Stimulated activated naive B cell treated with anti-CD40 and anti-IgM and Interleukin-4, amounts not matched to agents 10 μg/mL and 1 μg/mL and 100 μg/mL, for 72 hours (primary cell): ENCODE results near the gene GTPBP10.

Experiments used
- ATAC-seq, 2 donors: fragments of 150-1000 bp; cut with Tn5 transposase; replicated peaks; 2 replicates each; pipeline ENCODE4 v1.10.0; 2021; ENCODE audit warnings: moderate library complexity in 1 of 2
- DNase-seq: peaks from one replicate; pipeline ENCODE4 v3.0.0; 2021
- H3K27ac Mint-ChIP-seq: one replicate; pipeline ENCODE4 v1.8.0; 2022; ENCODE audit warnings: mild to moderate bottlenecking, mixed read lengths
- H3K27me3 Mint-ChIP-seq, 2 donors: one replicate each; pipeline ENCODE4 v1.8.0; 2022; ENCODE audit warnings: mixed read lengths in 2 of 2
- H3K36me3 Mint-ChIP-seq, 2 donors: one replicate each; pipeline ENCODE4 v1.8.0; 2022; ENCODE audit warnings: mixed read lengths in 2 of 2, mild to moderate bottlenecking in 1 of 2
- H3K4me1 Mint-ChIP-seq, 2 donors: one replicate each; pipeline ENCODE4 v1.8.0; 2022; ENCODE audit warnings: mixed read lengths in 2 of 2, mild to moderate bottlenecking in 1 of 2
- H3K4me3 Mint-ChIP-seq, 2 donors: one replicate each; pipeline ENCODE4 v1.8.0; 2022; ENCODE audit warnings: mild to moderate bottlenecking in 2 of 2, mixed read lengths in 2 of 2, moderate library complexity in 1 of 2
- H3K9me3 Mint-ChIP-seq, 2 donors: one replicate each; pipeline ENCODE4 v1.8.0; 2022; ENCODE audit warnings: mixed read lengths in 2 of 2, mild to moderate bottlenecking in 1 of 2

GTPBP10 gene

DNA sequence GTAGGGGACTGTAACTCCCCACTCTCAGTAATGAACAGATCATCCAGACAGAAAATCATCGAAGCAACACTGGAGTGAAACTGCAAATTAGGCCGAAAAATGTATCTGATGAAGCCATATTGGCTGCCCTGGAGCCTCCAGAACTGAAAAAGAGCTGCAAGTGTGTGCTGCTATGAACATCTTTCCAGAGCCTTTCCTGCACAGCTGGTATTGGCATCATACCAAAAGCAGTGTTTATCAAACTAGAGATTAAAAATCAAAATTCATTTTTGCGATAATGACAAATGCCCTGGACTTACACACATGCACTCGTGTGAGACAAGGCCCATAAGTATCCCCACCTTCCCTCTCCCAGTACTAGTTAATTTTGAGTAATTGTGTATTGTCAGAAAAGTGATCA is 49.9 kb downstream of the GTPBP10 start:
- Mint-ChIP-seq H3K9me3 (peaks cover 20 to 29% of the 10 kb centered on the region in 2 donors), H3K36me3 (peaks cover 7 to 34% of the 10 kb centered on the region in 2 donors), H3K27me3 (no peaks in the 10 kb centered on the region), H3K27ac (no peak overlapping the region), H3K4me1 (no peaks in the 10 kb centered on the region), H3K4me3 (no peak overlapping the region)
- ATAC-seq (no peak), DNase-seq (no peak)

DNA sequence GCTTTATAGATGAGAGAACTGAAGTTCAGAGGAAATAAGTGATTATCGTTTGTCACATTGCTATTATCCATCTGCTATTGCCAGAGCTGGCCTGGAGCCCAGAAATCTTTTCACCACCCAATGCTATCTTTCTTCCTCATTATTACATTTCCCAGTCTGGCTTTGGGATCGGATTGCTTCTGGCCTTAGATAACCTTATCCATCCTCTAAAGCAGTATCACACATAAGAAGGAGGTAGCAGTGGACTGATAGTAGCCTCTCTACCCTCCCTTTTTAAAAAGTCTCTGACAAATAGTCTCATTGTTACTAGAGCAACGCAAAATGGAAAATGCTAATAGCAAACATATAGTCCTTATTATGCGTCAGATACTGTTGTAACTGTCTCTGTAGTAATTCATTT is 55.5 kb downstream of the GTPBP10 start:
- Mint-ChIP-seq H3K4me1 (peaks cover 3 to 5% of the 10 kb centered on the region in 2 donors), H3K27me3 (no peaks in the 10 kb centered on the region), H3K36me3 (peaks cover 0 to 15% of the 10 kb centered on the region in 2 donors), H3K27ac (no peak overlapping the region), H3K4me3 (no peak overlapping the region), H3K9me3 (peaks cover 11 to 15% of the 10 kb centered on the region in 2 donors)
- DNase-seq (no peak), ATAC-seq (no peak)

GRCh38 chr7:90402785-90403173 is 56.3 kb downstream of the GTPBP10 start:
- Mint-ChIP-seq H3K9me3 (peaks cover 9 to 15% of the 10 kb centered on the region in 2 donors), H3K36me3 (peaks cover 5 to 23% of the 10 kb centered on the region in 2 donors), H3K4me1 (peaks cover 3 to 5% of the 10 kb centered on the region in 2 donors), H3K27ac (peak overlapping the region; percentile 99), H3K4me3 (peak overlapping the region; percentile 91 to 99), H3K27me3 (no peaks in the 10 kb centered on the region)
- ATAC-seq (no peak), DNase-seq (no peak)

- peak within 1 kb of the TSS; percentile 99 for H3K27ac Mint-ChIP-seq
- H3K4me1 Mint-ChIP-seq: peaks cover 3 to 5% of the 10 kb centered on the region in 2 donors
- no peaks in the 10 kb centered on the region for H3K27me3 Mint-ChIP-seq
- peak within 1 kb of the TSS; percentile 91 to 99 for H3K4me3 Mint-ChIP-seq
- DNase-seq: peak; percentile 84
- peak; percentile 98 for ATAC-seq
- H3K36me3 Mint-ChIP-seq: peaks cover 6 to 22% of the 10 kb centered on the region in 2 donors
- H3K9me3 Mint-ChIP-seq: peaks cover 6 to 10% of the 10 kb centered on the region in 2 donors
These were observed 56.9 kb downstream of the GTPBP10 start, which contains the start of gene CLDN12 for GRCh38 chr7:90403174-90404113. CLDN12 (plus strand) TSS chr7:90403461; CDS start chr7:90412677, 9,216 bp downstream.

DNA sequence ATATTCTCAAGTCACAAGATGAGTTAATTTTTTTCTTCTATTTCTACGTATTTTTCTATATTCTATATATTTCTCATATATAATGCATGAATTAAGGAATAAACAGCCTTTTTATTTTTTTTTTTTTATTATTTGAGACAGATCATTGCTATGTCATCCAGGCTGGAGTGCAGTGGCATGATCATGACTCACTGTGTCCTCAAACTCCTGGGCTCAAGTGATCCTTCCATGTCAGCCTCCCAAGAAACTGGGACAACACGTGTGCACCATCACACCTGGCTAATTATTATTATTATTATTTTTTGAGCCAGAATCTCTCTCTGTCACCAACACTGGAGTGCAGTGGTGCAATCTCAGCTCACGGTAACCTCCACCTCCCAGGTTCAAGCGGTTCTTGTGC is 58.3 kb downstream of the GTPBP10 start:
- H3K9me3 Mint-ChIP-seq: peaks cover 3 to 5% of the 10 kb centered on the region in 2 donors
- peak overlapping the region; percentile 91 to 99 for H3K4me3 Mint-ChIP-seq
- H3K27ac Mint-ChIP-seq: no peak overlapping the region
- ATAC-seq: no peak
- no peaks in the 10 kb centered on the region for H3K27me3 Mint-ChIP-seq
- H3K36me3 Mint-ChIP-seq: peaks cover 9 to 22% of the 10 kb centered on the region in 2 donors
- H3K4me1 Mint-ChIP-seq: peaks cover 3 to 5% of the 10 kb centered on the region in 2 donors
- DNase-seq: no peak

DNA sequence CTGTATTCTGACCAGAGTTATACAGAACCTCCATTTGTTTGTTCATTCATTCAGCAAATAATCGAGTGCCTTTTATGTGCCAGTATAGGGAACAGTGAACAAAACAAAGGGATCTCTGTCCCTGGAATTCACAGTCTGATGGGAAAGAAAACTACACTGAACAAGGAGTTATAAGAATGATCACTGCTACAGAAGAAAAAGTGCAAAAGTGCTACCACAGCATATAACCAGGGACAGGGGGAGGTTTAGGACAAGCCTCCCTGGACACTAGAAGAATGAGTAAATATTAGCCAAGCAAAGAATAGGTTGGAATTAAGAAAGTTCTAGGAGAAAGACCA is 60.9 kb downstream of the GTPBP10 start:
- H3K4me3 Mint-ChIP-seq: no peak overlapping the region
- H3K27me3 Mint-ChIP-seq: no peaks in the 10 kb centered on the region
- no peaks in the 10 kb centered on the region for H3K9me3 Mint-ChIP-seq
- DNase-seq (no peak), ATAC-seq (no peak)
- H3K27ac Mint-ChIP-seq: no peak overlapping the region
- H3K4me1 Mint-ChIP-seq: peaks cover 3 to 5% of the 10 kb centered on the region in 2 donors
- H3K36me3 Mint-ChIP-seq: peaks cover 10 to 29% of the 10 kb centered on the region in 2 donors

GRCh38 chr7:90408142-90408541 is 61.6 kb downstream of the GTPBP10 start:
- Mint-ChIP-seq H3K9me3 (no peaks in the 10 kb centered on the region), H3K27me3 (no peaks in the 10 kb centered on the region), H3K27ac (no peak overlapping the region), H3K36me3 (peaks cover 12 to 36% of the 10 kb centered on the region in 2 donors), H3K4me3 (no peak overlapping the region), H3K4me1 (peaks cover 3 to 5% of the 10 kb centered on the region in 2 donors)
- DNase-seq (no peak), ATAC-seq (no peak)

GRCh38 chr7:90409667-90410066 is 63.2 kb downstream of the GTPBP10 start:
- no peak for DNase-seq
- Mint-ChIP-seq H3K27me3 (no peaks in the 10 kb centered on the region), H3K9me3 (no peaks in the 10 kb centered on the region), H3K36me3 (peaks cover 13 to 38% of the 10 kb centered on the region in 2 donors), H3K4me3 (no peak overlapping the region), H3K27ac (no peak overlapping the region), H3K4me1 (no peaks in the 10 kb centered on the region)
- ATAC-seq: no peak

DNA sequence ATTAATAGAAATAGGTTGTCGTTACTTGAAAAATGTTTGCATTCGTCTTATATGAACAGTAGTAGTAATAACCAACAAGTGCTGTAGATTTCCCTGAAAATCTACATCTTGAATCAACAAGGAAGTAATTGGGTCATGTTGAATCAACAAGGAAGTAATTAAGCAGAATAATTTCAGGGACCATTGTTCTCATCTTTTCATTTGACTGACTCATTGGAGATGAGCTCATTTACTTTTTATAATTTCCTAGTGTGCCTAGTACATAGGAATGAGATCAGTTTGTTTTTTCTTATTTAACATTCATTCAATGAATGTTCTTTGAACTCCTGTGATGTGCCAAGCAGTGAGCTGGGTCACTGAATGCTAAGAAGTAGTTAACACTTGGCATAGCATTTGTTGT is 65.0 kb downstream of the GTPBP10 start:
- H3K4me1 Mint-ChIP-seq: no peaks in the 10 kb centered on the region
- DNase-seq: no peak
- H3K27ac Mint-ChIP-seq: no peak overlapping the region
- H3K9me3 Mint-ChIP-seq: no peaks in the 10 kb centered on the region
- H3K36me3 Mint-ChIP-seq: peaks cover 15 to 32% of the 10 kb centered on the region in 2 donors
- H3K27me3 Mint-ChIP-seq: no peaks in the 10 kb centered on the region
- no peak overlapping the region for H3K4me3 Mint-ChIP-seq
- no peak for ATAC-seq

DNA sequence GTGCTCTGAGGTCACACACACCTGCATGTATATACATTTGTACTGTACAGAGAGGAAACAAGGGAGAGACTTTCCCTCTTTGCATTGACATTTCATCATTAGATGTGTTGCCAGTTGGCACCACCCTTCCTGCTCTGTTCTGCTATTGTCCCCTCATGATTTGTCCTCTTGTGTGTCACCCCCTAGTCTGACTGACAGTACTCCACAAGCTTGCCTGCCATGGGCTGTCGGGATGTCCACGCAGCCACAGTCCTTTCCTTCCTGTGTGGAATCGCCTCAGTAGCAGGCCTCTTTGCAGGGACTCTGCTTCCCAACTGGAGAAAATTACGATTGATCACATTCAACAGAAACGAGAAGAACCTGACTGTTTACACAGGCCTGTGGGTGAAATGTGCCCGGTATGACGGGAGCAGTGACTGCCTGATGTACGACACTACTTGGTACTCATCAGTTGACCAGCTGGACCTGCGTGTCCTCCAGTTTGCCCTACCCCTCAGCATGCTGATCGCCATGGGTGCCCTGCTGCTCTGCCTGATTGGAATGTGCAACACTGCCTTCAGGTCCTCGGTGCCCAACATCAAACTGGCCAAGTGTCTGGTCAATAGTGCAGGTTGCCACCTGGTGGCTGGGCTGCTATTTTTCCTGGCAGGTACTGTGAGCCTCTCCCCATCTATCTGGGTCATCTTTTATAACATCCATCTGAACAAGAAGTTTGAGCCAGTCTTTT is 66.1 kb downstream of the GTPBP10 start:
- peaks cover 12 to 23% of the 10 kb centered on the region in 2 donors for H3K36me3 Mint-ChIP-seq
- H3K9me3 Mint-ChIP-seq: no peaks in the 10 kb centered on the region
- DNase-seq (no peak), ATAC-seq (peak in 1 of 2 donors; percentile 41)
- H3K4me3 Mint-ChIP-seq: no peak overlapping the region
- no peak overlapping the region for H3K27ac Mint-ChIP-seq
- no peaks in the 10 kb centered on the region for H3K27me3 Mint-ChIP-seq
- no peaks in the 10 kb centered on the region for H3K4me1 Mint-ChIP-seq

- no peak for ATAC-seq
- no peak overlapping the region for H3K4me3 Mint-ChIP-seq
These were observed 66.6 kb downstream of the GTPBP10 start for GRCh38 chr7:90413185-90413528.

DNA sequence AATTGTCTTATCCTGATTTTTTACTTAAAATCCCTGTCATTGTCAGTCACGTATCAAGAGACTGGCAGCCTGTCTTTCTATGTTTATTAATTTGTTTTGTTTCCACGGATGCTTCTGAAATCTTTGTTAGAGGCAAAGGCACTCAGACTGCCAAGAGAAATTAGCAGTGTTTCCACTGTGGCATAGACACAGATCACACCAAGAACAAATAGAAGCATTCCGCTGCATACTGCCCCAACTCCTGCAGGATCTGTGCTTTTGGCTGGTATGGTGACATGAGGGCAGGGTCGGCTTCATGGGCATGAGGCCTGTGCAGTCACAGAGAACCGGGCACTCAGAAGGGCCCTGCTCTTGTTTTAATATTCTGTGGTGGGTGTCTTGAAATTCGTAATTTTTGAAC is 75.1 kb downstream of the GTPBP10 start:
- no peak overlapping the region for H3K27ac Mint-ChIP-seq
- no peak for ATAC-seq

More at GRCh38 chr7:90413185-90413528, 66.6 kb downstream of the GTPBP10 start:
- Mint-ChIP-seq H3K27me3 (no peaks in the 10 kb centered on the region), H3K36me3 (peaks cover 9 to 20% of the 10 kb centered on the region in 2 donors), H3K27ac (no peak overlapping the region), H3K4me1 (no peaks in the 10 kb centered on the region), H3K9me3 (no peaks in the 10 kb centered on the region)
- no peak for DNase-seq

GRCh38 chr7:90424720-90425119 is 78.2 kb downstream of the GTPBP10 start:
- DNase-seq (no peak), ATAC-seq (no peak)
- Mint-ChIP-seq H3K4me1 (peaks cover 0 to 7% of the 10 kb centered on the region in 2 donors), H3K9me3 (no peaks in the 10 kb centered on the region), H3K36me3 (no peaks in the 10 kb centered on the region), H3K27ac (no peak overlapping the region), H3K27me3 (peaks cover 0 to 7% of the 10 kb centered on the region in 2 donors), H3K4me3 (no peak overlapping the region)

More for the DNA sequence above, 75.1 kb downstream of the GTPBP10 start:
- Mint-ChIP-seq H3K9me3 (no peaks in the 10 kb centered on the region), H3K27me3 (no peaks in the 10 kb centered on the region), H3K4me1 (peaks cover 0 to 7% of the 10 kb centered on the region in 2 donors), H3K4me3 (no peak overlapping the region), H3K36me3 (no peaks in the 10 kb centered on the region)
- no peak for DNase-seq

DNA sequence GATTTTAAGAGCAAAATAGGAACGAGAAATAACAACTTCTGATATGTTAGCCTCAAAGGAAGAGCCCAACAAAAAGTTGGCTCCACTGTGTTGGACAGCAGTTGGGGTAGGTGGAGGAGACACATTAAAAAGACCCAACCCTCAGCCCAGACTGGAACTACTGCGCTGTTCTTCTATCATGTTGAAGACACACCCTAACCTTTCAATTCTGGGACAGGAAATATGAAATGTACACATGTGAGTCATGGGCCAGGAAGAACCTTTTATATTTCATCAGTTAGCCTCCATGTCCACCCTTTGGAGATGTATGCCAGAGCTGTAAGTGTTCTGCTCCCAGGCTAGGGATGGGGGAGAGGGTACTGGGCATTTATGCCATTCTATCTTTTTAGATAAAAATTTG is 78.9 kb downstream of the GTPBP10 start:
- peaks cover 0 to 7% of the 10 kb centered on the region in 2 donors for H3K4me1 Mint-ChIP-seq
- no peak overlapping the region for H3K4me3 Mint-ChIP-seq
- no peak overlapping the region for H3K27ac Mint-ChIP-seq
- ATAC-seq (no peak), DNase-seq (no peak)
- no peaks in the 10 kb centered on the region for H3K36me3 Mint-ChIP-seq
- H3K27me3 Mint-ChIP-seq: peaks cover 4 to 12% of the 10 kb centered on the region in 2 donors
- no peaks in the 10 kb centered on the region for H3K9me3 Mint-ChIP-seq
